Right cardiac atrium (tissue), 5 donors: Measurements from ENCODE around the gene COMMD2. TPM values are rescaled to one million over a fixed set of nuclear protein-coding genes. Genes with fewer than 3 reads are reported as not detected.
A peak's percentile ranks its signal among the peaks of the same experiment; 100 is the strongest.

Experiments
- ATAC-seq, 2 donors: fragments of 200-7000 bp; cut with Tn5 transposase; one replicate each; pipeline versions ENCODE4 v1.8.0 to v1.9.1; 2020; ENCODE audit warnings: moderate library complexity in 2 of 2, mild to moderate bottlenecking in 1 of 2
- DNase-seq, 3 donors: peaks; one replicate each; pipeline ENCODE4 v3.0.0-alpha.2; 2020
- H3K27ac ChIP-seq: one replicate; pipeline ENCODE4 v1.5.1; 2013; ENCODE audit warnings: mild to moderate bottlenecking, low read length, control low read depth, moderate library complexity
- H3K27me3 ChIP-seq: one replicate; pipeline ENCODE4 v1.6.1; 2013; ENCODE audit not compliant: control insufficient read depth, insufficient read depth
- H3K4me1 ChIP-seq: one replicate; pipeline ENCODE4 v1.6.1; 2013; ENCODE audit warnings: low read length; ENCODE audit not compliant: control insufficient read depth, insufficient read depth
- H3K4me3 ChIP-seq: one replicate; pipeline ENCODE4 v1.5.1; 2013; ENCODE audit warnings: low read length, control low read depth
- H3K9me3 ChIP-seq: one replicate; pipeline ENCODE4 v1.6.1; 2013; ENCODE audit warnings: low read length; ENCODE audit not compliant: control insufficient read depth
- WGBS: extraction: QIAGEN DNeasy Blood & Tissue Kit; methylation state at CpG from one replicate; pipeline ENCODE4 v1.1.7; 2013; 5-methylcytosine and 5-hydroxymethylcytosine counted together
- intact Hi-C, 4 donors: fragments of 100-400 bp; cut with DNase I; formaldehyde crosslinking; loops; one replicate each; pipeline versions ENCODE4 v1.11.0 to v1.14.0; 2022 to 2023
- long read RNA-seq, 4 donors: library from polyadenylated mRNA; unstranded; transcript quantifications; one replicate each; pipeline ENCODE4 v2.0.0, GENCODE V29; 2020 to 2021
- polyA plus RNA-seq: library from polyadenylated mRNA; stranded (reverse); fragments of 200-250 nt; gene quantifications from one replicate; pipeline ENCODE4 v1.2.3, GENCODE V29; 2013
- total RNA-seq, 4 donors: library from RNA; stranded (reverse); fragmentation: NEBNext Ultra II Directional; extraction: Animal tissue kit (Norgen Biotek cat#: 25700); gene quantifications; one replicate each; pipeline ENCODE4 v1.2.1, GENCODE V29; 2021
- donor health status: healthy with polysubstance abuse.
- donor health status: DM: no; HTN: yes; CAD: no.
- donor health status: DM: no; HTN: no; CAD: no.
- donor health status: DM: no; HTN: yes; CAD: no; lungs with severe emphysema.
- donor health status: DM: yes; HTN: yes; CAD: no.

The COMMD2 gene
- 10 to 100 TPM; 17.0 to 22.2 (median 19.9) TPM for total RNA-seq
- 7.4 TPM for polyA plus RNA-seq
- long read RNA-seq, donor 1, transcript COMMD2-203 (5 exons, 3,706 nt): major isoform, 32 of 37 reads
- long read RNA-seq, donor 1, partial matches to known transcripts: 0 of 37 reads
- long read RNA-seq, donor 1, other reads (novel, unspliced or antisense): 2 of 37 reads
- long read RNA-seq, donor 2, transcript COMMD2-203 (5 exons, 3,706 nt): major isoform, 15 of 18 reads
- long read RNA-seq, donor 2, partial matches to known transcripts: 0 of 18 reads
- long read RNA-seq, donor 2, other reads (novel, unspliced or antisense): 1 of 18 reads
- long read RNA-seq, donor 3, transcript COMMD2-203 (5 exons, 3,706 nt): major isoform, 54 of 73 reads
- long read RNA-seq, donor 3, transcript COMMD2-201 (4 exons, 739 nt): minor isoform, 7 of 73 reads
- long read RNA-seq, donor 3, partial matches to known transcripts: 2 of 73 reads
- long read RNA-seq, donor 3, other reads (novel, unspliced or antisense): 7 of 73 reads
- long read RNA-seq, donor 4, transcript COMMD2-203 (5 exons, 3,706 nt): major isoform, 19 of 23 reads
- long read RNA-seq, donor 4, partial matches to known transcripts: 0 of 23 reads
- long read RNA-seq, donor 4, other reads (novel, unspliced or antisense): 2 of 23 reads

DNA sequence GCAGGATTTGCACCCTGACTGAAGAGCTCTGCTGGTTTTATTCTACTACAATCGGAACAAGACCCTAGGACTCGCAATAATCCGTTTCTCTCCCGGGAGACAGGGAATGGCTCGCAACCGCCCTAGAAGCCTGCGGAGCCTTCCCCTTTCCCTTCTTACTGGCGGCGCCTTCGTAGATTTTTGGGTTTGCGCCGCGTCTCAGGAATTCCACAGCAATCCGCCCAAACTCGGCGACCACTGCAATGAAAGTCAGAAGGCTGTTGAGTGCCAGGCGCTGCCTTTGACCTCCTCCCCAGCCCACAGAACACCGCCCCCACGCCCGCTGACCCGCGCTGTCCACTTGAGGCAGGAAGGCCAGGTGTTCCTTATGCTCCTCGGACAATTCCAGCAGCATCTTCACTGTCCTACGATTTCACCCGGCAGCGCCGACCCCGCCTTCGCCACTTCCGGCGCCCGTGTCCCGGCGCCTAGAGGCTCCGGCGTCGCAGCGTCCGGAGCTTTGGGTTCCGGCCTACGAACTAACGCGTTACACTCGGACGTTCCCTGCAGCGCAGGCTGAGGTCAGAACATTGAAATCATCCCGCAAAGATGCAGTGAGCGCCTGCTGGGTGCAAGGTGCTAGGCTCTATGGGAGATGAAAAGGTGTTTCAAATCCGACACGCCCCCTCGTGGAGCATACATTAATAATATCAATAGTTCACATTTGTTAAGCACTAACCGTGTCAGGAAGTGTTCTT is at the start of gene COMMD2:
Gene COMMD2, minus strand, starts transcription at position 439 of the 737 bp plus-strand sequence. Its CDS starts 45 bp downstream, at position 394.
- DNase-seq (peak; percentile 71 to 89 (median 87)), ATAC-seq (peak; percentile 98)
- H3K4me1 ChIP-seq: no peaks in the 10 kb centered on the region
- H3K27me3 ChIP-seq: no peaks in the 10 kb centered on the region
- peak within 1 kb of the TSS; percentile 90 for H3K4me3 ChIP-seq
- WGBS: under 1% methylated on average over 52 of the region's 52 CpGs
- intact Hi-C loops: no loop called here
- H3K27ac ChIP-seq: peak within 1 kb of the TSS; percentile 58
- no peaks in the 10 kb centered on the region for H3K9me3 ChIP-seq

DNA sequence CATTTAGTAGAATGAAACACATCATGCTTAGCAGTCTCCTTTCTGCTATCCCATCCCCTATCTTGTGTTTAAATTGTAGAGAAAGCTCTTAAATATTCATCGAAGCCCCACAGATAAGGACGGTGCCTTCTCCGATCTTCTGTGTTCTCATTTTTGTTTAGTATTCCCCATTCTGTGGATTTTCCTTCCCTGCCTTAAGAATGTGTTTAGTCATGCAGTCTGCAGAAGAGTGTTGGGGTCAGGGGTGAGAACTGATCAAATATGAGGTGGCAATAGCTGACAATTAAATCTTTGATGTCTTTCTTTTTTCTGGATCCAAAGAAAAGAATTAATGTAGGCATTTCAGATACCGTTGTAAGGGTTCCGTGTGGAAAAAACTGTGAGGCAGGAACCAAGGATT is 49.4 kb upstream of the COMMD2 start:
- Histone ChIP-seq H3K9me3 (no peaks in the 10 kb centered on the region), H3K27me3 (no peaks in the 10 kb centered on the region), H3K4me1 (no peaks in the 10 kb centered on the region), H3K27ac (no peak overlapping the region), H3K4me3 (no peak overlapping the region)
- intact Hi-C loops: loop anchor here in 1 of 4 donors (10.0 kb wide), 1 partner anchor 307 kb away; no protein-coding TSS in a partner anchor
- ATAC-seq: no peak
- WGBS: 56% methylated on average over 5 of the region's 5 CpGs
- no peak for DNase-seq

DNA sequence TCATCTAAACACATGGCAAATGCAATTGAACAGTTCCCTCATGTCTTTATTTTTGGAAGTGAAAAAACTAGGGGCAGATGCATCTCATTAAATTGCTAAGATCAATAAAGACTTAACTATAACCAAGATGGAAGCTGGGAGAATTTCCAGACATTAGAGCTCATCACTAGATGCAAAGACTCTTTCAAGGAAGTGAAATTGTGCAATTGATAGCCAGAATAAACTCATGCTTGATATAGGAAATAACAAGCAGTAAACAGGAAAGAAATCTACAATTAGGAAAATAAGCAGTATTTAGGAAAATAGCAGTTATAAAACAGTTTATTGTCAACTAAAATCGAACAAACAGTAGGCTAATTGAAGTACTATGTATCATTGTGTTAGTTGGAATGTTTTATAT is 48.9 kb upstream of the COMMD2 start:
- H3K27ac ChIP-seq: no peak overlapping the region
- H3K9me3 ChIP-seq: no peaks in the 10 kb centered on the region
- H3K27me3 ChIP-seq: no peaks in the 10 kb centered on the region
- intact Hi-C loops: loop anchor here in 1 of 4 donors (10.0 kb wide), 1 partner anchor 306 kb away; no protein-coding TSS in a partner anchor
- no peaks in the 10 kb centered on the region for H3K4me1 ChIP-seq
- no peak for ATAC-seq
- H3K4me3 ChIP-seq: no peak overlapping the region
- no peak for DNase-seq
- 60% methylated on average over 1 of the region's 1 CpG for WGBS

DNA sequence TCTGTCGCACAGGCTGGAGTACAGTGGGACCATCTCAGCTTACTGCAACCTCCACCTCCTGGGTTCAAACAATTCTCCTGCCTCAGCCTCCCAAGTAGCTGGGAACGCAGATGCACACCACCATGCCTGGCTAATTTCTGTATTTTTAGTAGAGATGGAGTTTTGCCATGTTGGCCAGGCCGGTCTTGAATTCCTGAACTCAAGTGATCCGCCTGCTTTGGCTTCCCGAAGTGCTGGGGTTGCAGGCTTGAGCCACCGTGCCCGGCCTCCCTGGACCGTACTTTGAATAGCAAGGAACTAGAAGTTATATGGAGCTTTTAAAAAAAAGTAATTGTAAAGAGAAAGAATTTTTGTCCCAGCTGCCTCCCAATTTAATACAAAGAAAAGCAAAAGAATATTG is 48.4 kb upstream of the COMMD2 start:
- no peak overlapping the region for H3K4me3 ChIP-seq
- no peaks in the 10 kb centered on the region for H3K4me1 ChIP-seq
- intact Hi-C loops: loop anchor here in 1 of 4 donors (10.0 kb wide), 1 partner anchor 306 kb away; no protein-coding TSS in a partner anchor
- no peaks in the 10 kb centered on the region for H3K27me3 ChIP-seq
- ATAC-seq (no peak), DNase-seq (no peak)
- WGBS: 90% methylated on average over 8 of the region's 8 CpGs
- H3K9me3 ChIP-seq: no peaks in the 10 kb centered on the region
- H3K27ac ChIP-seq: no peak overlapping the region

DNA sequence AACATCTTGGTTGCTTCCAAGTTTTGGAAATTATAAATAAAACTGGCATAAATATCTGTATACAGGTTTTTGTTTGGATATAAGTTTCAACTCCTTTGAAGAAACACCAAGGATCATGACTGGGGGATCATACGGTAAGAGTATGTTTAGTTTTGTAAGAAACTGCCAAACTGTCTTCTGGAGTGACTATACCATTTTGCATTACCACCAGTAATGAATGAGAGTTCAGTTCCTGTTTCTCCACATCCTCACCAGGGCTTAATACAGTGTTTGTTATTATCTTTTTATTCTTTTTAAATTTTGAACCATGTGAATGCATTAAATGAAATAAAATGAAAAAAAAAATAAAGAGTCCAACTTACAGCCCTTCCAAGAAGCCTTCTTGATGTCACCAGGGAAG is 43.7 kb upstream of the COMMD2 start:
- H3K4me3 ChIP-seq: no peak overlapping the region

DNA sequence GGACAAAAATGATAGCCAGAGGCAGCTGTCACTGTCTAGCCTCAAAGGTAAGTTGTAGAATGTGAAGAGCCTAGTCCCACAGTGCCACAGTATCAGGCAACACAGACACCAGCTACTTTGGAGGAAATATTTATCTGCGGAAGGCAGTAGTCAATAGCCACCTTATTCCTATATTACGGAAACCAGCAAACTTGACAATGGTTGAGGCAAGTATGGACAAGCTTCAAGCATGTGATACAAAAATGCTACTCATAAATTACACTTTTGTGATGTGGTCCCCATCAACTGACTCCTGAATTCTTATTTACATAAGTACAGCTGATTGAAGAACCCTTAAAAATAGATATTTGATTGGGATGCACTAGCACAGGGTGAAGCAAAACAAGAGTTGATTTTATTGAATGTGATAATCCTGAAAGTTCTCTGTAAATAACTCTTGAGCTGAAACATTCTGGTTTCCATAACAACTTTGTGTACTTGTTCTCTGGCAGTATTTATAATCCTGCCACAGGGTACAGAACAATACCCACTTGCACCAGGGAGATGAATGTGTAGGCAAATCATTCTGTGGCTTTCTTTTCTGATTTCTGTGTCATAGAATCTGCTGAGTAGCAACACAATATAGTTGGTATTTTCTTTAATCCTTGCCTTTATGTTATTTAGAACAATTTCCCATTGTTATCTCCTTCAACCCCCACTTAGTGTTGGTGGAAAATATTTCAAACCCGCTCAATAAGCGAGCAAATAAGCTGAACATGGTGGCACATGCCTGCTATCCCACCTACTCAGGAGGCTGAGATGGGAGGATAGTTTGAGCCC is 40.4 kb upstream of the COMMD2 start, which contains the start of gene ANKUB1:
Gene ANKUB1, minus strand, starts transcription at position 103 of the 819 bp plus-strand sequence. CDS start 188 bp downstream, outside the sequence.
- ATAC-seq (no peak), DNase-seq (no peak)
- intact Hi-C loops: no loop called here
- no peak within 1 kb of the TSS for H3K27ac ChIP-seq
- no peaks in the 10 kb centered on the region for H3K9me3 ChIP-seq
- no peaks in the 10 kb centered on the region for H3K4me1 ChIP-seq
- WGBS: 87% methylated on average over 4 of the region's 4 CpGs
- no peaks in the 10 kb centered on the region for H3K27me3 ChIP-seq
- H3K4me3 ChIP-seq: no peak within 1 kb of the TSS

More for the DNA sequence above, 43.7 kb upstream of the COMMD2 start:
- Histone ChIP-seq H3K9me3 (no peaks in the 10 kb centered on the region), H3K4me1 (no peaks in the 10 kb centered on the region), H3K27ac (no peak overlapping the region), H3K27me3 (no peaks in the 10 kb centered on the region)
- intact Hi-C loops: no loop called here
- ATAC-seq: no peak
- DNase-seq: no peak
- WGBS: 86% methylated on average over 1 of the region's 1 CpG

DNA sequence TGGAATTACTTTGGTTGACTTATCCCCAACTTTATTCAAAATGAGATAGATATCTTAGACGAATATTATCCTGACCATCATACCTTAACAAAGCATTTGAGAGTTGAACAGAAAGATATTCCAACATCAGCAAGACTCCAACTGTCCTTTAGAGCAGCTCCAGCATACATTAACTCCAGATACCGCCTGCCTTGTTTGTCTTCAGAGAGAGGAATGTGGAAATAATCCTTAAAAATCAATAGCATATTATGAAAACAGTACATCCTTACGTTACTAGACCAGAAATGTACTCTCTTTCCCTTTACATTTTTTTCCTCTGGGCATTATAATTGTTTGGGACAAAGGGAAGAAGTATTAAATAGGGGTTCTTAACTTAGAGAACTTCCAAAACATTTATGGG is 38.4 kb upstream of the COMMD2 start:
- WGBS: 69% methylated on average over 3 of the region's 3 CpGs
- H3K4me3 ChIP-seq: no peak overlapping the region
- intact Hi-C loops: no loop called here
- ATAC-seq: no peak
- no peak for DNase-seq
- no peaks in the 10 kb centered on the region for H3K9me3 ChIP-seq
- no peaks in the 10 kb centered on the region for H3K27me3 ChIP-seq
- no peak overlapping the region for H3K27ac ChIP-seq
- H3K4me1 ChIP-seq: no peaks in the 10 kb centered on the region

DNA sequence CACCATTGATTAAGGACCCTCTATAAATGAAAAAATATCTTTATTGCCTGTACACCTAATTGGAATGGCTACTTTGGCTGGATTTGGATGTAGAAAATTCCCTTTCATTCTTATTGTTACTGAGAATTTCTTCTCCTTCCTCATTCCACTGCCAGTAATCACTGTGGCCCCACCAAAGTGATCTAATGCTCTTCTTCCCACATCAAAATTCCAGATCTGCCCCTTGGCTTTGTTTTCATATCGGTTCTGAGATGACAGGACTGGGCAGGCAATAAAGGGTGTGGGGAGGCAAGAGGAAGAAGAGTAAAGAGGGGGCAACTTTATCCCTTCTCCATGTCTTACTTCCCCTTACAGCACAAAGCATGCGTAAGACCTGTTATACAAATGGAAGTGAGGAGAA is 38.0 kb upstream of the COMMD2 start:
- intact Hi-C loops: no loop called here
- Histone ChIP-seq H3K27me3 (no peaks in the 10 kb centered on the region), H3K27ac (no peak overlapping the region), H3K9me3 (no peaks in the 10 kb centered on the region), H3K4me1 (no peaks in the 10 kb centered on the region), H3K4me3 (no peak overlapping the region)
- ATAC-seq (no peak), DNase-seq (no peak)
- 74% methylated on average over 2 of the region's 2 CpGs for WGBS

DNA sequence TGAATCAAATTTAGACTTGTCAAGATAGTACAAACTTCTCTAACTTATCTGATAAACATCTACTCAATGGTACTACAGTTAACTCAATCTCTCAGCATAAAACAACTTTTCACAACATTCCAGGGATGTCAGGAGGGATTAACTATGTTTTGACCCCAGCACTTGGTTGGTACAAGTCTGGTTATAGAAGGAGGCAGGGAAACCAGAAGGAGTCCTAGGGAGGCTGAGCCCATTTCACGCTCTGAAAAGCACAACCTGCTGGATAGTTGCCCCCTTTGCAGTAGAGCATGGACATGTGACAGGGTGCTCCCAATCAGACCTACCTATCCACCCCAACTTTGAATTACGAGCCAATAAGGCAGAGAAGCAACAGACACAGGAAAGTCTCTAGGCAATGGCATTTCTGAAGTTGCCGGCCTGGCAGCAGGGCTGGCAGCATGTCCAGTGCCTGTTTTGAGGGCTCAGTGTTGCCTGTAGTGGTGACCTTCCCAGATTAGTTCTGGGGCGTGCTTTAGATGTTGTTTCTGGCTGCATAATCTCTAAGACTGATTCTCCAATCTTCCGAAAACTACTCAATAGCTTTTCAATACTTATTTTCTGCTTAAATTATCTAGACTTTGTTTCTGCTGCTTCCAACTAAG is 31.9 kb upstream of the COMMD2 start:
- no peaks in the 10 kb centered on the region for H3K4me1 ChIP-seq
- 86% methylated on average over 5 of the region's 5 CpGs for WGBS
- H3K27me3 ChIP-seq: no peaks in the 10 kb centered on the region
- H3K9me3 ChIP-seq: no peaks in the 10 kb centered on the region
- H3K4me3 ChIP-seq: no peak overlapping the region
- intact Hi-C loops: no loop called here
- H3K27ac ChIP-seq: no peak overlapping the region
- ATAC-seq: no peak
- no peak for DNase-seq

DNA sequence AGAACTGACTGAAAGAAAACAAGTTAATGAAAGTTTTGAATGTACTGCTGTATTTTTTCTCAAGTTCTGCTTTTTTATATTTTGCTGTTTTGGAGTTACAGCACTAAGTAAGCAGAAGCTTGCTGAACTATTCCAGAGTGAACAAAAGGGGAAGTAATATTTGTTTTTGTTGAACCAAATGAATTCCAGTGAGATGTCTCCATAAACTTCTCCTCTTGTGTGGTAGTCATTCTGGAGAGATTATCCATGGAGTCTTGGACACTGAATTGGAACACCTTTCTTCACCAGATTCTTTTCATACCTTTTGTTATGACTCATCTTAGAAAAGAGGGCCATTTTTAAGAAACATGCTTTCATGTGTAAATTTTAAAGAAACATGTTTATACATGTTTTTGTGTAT is 31.3 kb upstream of the COMMD2 start:
- ATAC-seq: no peak
- no peak overlapping the region for H3K4me3 ChIP-seq
- H3K27ac ChIP-seq: no peak overlapping the region

More for the DNA sequence above, 31.3 kb upstream of the COMMD2 start:
- Histone ChIP-seq H3K9me3 (no peaks in the 10 kb centered on the region), H3K27me3 (no peaks in the 10 kb centered on the region), H3K4me1 (no peaks in the 10 kb centered on the region)
- DNase-seq: no peak
- intact Hi-C loops: no loop called here
